Mesenteric fat pad (tissue), 1 donor: ENCODE data around the gene FMNL2. TPM values are rescaled to one million over a fixed set of nuclear protein-coding genes. Genes with fewer than 3 reads are reported as not detected.

ENCODE experiments used
- total RNA-seq: library from RNA; stranded (reverse); fragmentation: NEBNext Ultra II Directional; extraction: Animal tissue kit (Norgen Biotek cat#: 25700); gene quantifications from one replicate; pipeline ENCODE4 v1.2.1, GENCODE V29; 2021
- donor health status: DM: yes; HTN: yes; CAD: no.

Gene FMNL2
- total RNA-seq, 1 donor from 2014 or later, result 57.6 TPM

Other genes with a start within 250 kb of the FMNL2 start
- gene CACNB4, start 236.1 kb upstream of the FMNL2 start, total RNA-seq, result 1.7 TPM
- 31.4 TPM for gene STAM2, start 159.4 kb upstream of the FMNL2 start, total RNA-seq